Loucy (cell line): ENCODE data around the gene AHNAK2.

Source experiments
- H2AFZ ChIP-seq: fragments of 200-600 bp; sonication (generic); 2 replicates; pipeline ENCODE4 v1.6.0; 2016; ENCODE audit warnings: antibody characterized with exemption, mild to moderate bottlenecking, low read length, moderate library complexity
- H3F3A ChIP-seq: fragments of 200-600 bp; 2 replicates; pipeline ENCODE4 v1.6.0; 2016; ENCODE audit warnings: antibody characterized with exemption, low read depth, mild to moderate bottlenecking
- H3K27me3 ChIP-seq: fragments of 200-600 bp; sonication (generic); 2 replicates; pipeline ENCODE4 v1.6.1; 2014; ENCODE audit warnings: low read length, mild to moderate bottlenecking; ENCODE audit not compliant: insufficient read depth, poor library complexity, severe bottlenecking
- H3K36me3 ChIP-seq: fragments of 200-600 bp; sonication (generic); 2 replicates; pipeline ENCODE4 v1.6.1; 2016; ENCODE audit warnings: low read length; ENCODE audit not compliant: insufficient read depth
- H3K4me1 ChIP-seq: fragments of 200-600 bp; sonication (generic); 2 replicates; pipeline ENCODE4 v1.5.1; 2014; ENCODE audit warnings: low read length, mild to moderate bottlenecking; ENCODE audit not compliant: insufficient read depth, poor library complexity, severe bottlenecking
- H3K4me2 ChIP-seq: fragments of 200-600 bp; sonication (generic); 2 replicates; pipeline ENCODE4 v1.6.0; 2014; ENCODE audit warnings: antibody characterized with exemption, low read length, low read depth, mild to moderate bottlenecking; ENCODE audit not compliant: poor library complexity, severe bottlenecking
- H3K4me3 ChIP-seq: fragments of 200-600 bp; sonication (generic); 2 replicates; pipeline ENCODE4 v1.5.1; 2014; ENCODE audit warnings: low read length, mild to moderate bottlenecking, mixed read lengths; ENCODE audit not compliant: poor library complexity, severe bottlenecking
- H3K79me2 ChIP-seq: fragments of 200-600 bp; sonication (generic); 2 replicates; pipeline ENCODE4 v1.6.1; 2014; ENCODE audit warnings: low read length; ENCODE audit not compliant: insufficient read depth
- H3K9ac ChIP-seq: fragments of 200-600 bp; sonication (generic); 2 replicates; pipeline ENCODE4 v1.6.0; 2014; ENCODE audit warnings: mild to moderate bottlenecking, low read depth, low read length, moderate library complexity; ENCODE audit not compliant: poor library complexity, severe bottlenecking
- H3K9me2 ChIP-seq: fragments of 200-600 bp; sonication (generic); replicated peaks from 2 replicates; pipeline ENCODE4 v1.6.1; 2016; ENCODE audit warnings: low read depth, low read length, mixed read lengths
- H3K9me3 ChIP-seq: fragments of 200-600 bp; sonication (generic); 2 replicates; pipeline ENCODE4 v1.6.1; 2014; ENCODE audit warnings: mild to moderate bottlenecking, antibody characterized with exemption, low read length, low read depth; ENCODE audit not compliant: insufficient read depth
- H4K20me1 ChIP-seq: fragments of 200-600 bp; sonication (generic); 2 replicates; pipeline ENCODE4 v1.6.0; 2014; ENCODE audit warnings: antibody characterized with exemption, low read length, mild to moderate bottlenecking; ENCODE audit not compliant: insufficient read depth, poor library complexity, severe bottlenecking
- CTCF ChIP-seq: fragments of 200-600 bp; sonication (generic); conservative IDR thresholded peaks from 2 replicates; pipeline ENCODE4 v1.5.1; 2014; ENCODE audit warnings: mild to moderate bottlenecking, antibody characterized with exemption, low read length
- EZH2phosphoT487 ChIP-seq: fragments of 200-600 bp; IDR thresholded peaks from 2 replicates; pipeline ENCODE4 v1.6.1; 2018; ENCODE audit warnings: antibody characterized with exemption, mild to moderate bottlenecking, moderate library complexity, borderline replicate concordance

Gene AHNAK2

GRCh38 chr14:104986487-104987164 lies 8.5 kb upstream of the AHNAK2 start:
- H3K36me3 ChIP-seq, result no peaks in the 10 kb centered on the region
- H3K4me2 ChIP-seq, result peak overlapping the region; percentile 81
- no peaks in the 10 kb centered on the region for H3K79me2 ChIP-seq
- H3K9me3 ChIP-seq, result no peaks in the 10 kb centered on the region
- no peak overlapping the region for H2AFZ ChIP-seq
- no peaks in the 10 kb centered on the region for H4K20me1 ChIP-seq
- H3K9me2 ChIP-seq, result no peaks in the 10 kb centered on the region
- H3K4me1 ChIP-seq, result no peaks in the 10 kb centered on the region
- no peak overlapping the region for H3K9ac ChIP-seq
- no peaks in the 10 kb centered on the region for H3F3A ChIP-seq
- H3K27me3 ChIP-seq, result no peaks in the 10 kb centered on the region
- H3K4me3 ChIP-seq, result no peak overlapping the region
- no peak for TF ChIP-seq EZH2phosphoT487
- no peak for TF ChIP-seq CTCF

GRCh38 chr14:104985675-104986486 lies 7.7 kb upstream of the AHNAK2 start, which contains the start of gene CLBA1:
TSS of gene CLBA1 (plus strand) at chr14:104985788. CDS start at chr14:104986432, 644 bp downstream.
- H3F3A ChIP-seq, result no peaks in the 10 kb centered on the region
- no peaks in the 10 kb centered on the region for H3K4me1 ChIP-seq
- TF ChIP-seq CTCF (no peak), EZH2phosphoT487 (no peak)
- peak within 1 kb of the TSS; percentile 81 for H3K4me2 ChIP-seq
- no peaks in the 10 kb centered on the region for H3K79me2 ChIP-seq
- H3K36me3 ChIP-seq, result no peaks in the 10 kb centered on the region
- H3K9me2 ChIP-seq, result no peaks in the 10 kb centered on the region
- H3K9ac ChIP-seq, result peak within 1 kb of the TSS; percentile 39
- H4K20me1 ChIP-seq, result no peaks in the 10 kb centered on the region
- H3K4me3 ChIP-seq, result peak within 1 kb of the TSS; percentile 72
- peak within 1 kb of the TSS; percentile 81; the same call in 1 of the 2 replicates for H2AFZ ChIP-seq
- H3K27me3 ChIP-seq, result no peaks in the 10 kb centered on the region
- no peaks in the 10 kb centered on the region for H3K9me3 ChIP-seq

DNA sequence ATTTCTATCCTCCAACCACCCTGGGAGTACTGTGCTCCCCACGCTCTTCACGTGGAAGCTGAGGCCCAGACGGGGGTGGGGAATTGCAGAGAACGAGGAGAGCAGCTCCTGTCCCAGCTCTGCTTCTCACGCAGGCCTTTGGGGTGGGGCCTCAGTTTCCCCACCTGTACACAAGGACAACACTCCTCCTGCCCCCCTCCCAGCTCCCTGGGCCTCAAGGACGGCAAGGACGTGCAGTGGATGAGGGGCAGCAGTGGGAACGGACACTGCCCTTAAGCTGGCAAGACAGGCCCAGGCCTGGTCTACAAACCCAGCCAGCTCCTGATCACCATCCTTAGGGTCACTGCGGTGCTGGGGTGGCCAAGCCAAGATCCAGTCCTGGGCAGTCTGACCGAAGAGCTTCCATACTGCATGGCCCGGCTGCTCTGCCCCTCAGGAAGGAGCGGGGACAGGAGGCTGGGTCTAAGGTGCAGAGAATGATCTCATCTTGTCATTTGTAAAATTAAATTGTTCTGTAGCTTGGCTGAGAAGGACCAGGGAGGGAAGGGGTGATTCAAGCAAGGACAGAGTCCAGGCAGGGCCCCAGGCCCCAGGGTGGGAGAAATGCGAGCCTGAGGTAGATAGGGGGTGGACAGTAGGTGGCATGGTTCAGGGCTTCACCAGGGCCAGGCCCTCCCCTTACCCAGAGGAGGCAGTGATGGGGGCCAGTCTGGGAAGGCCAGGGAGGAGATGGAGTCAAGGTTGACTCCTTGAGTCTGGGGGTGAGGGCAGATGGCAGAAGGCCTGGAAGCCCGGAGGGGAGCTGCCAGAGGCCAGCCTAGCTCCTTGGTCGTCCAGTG lies 6.1 kb upstream of the AHNAK2 start:
- Histone ChIP-seq H2AFZ (no peak overlapping the region), H3K79me2 (no peaks in the 10 kb centered on the region), H3K4me2 (no peak overlapping the region), H3K4me1 (no peaks in the 10 kb centered on the region), H3K9ac (no peak overlapping the region), H3K27me3 (no peaks in the 10 kb centered on the region), H4K20me1 (no peaks in the 10 kb centered on the region), H3K9me3 (no peaks in the 10 kb centered on the region), H3F3A (no peaks in the 10 kb centered on the region), H3K4me3 (no peak overlapping the region), H3K36me3 (no peaks in the 10 kb centered on the region), H3K9me2 (no peaks in the 10 kb centered on the region)
- TF ChIP-seq CTCF (no peak), EZH2phosphoT487 (no peak)
